RWPE2 (cell line): ENCODE measurements around the gene PWP1.

Experiments
- ATAC-seq: fragments of 200-7000 bp; cut with Tn5 transposase; 3 replicates; pipeline ENCODE4 v1.9.1; 2021; ENCODE audit warnings: low read depth
- DNase-seq: peaks from one replicate; pipeline ENCODE4 v3.0.0-alpha.2; 2020; ENCODE audit warnings: low spot score
- H3K27ac ChIP-seq: fragments of 450-650 bp; 2 replicates; pipeline ENCODE4 v1.5.1; 2017; ENCODE audit warnings: mild to moderate bottlenecking; ENCODE audit not compliant: poor library complexity, severe bottlenecking
- H3K27me3 ChIP-seq: fragments of 250-450 bp; sonication (Bioruptor Pico); 2 replicates; pipeline ENCODE4 v1.5.1; 2021; ENCODE audit warnings: mild to moderate bottlenecking, moderate library complexity; ENCODE audit not compliant: insufficient read depth, poor library complexity, severe bottlenecking
- H3K36me3 ChIP-seq: fragments of 250-450 bp; sonication (Bioruptor Pico); 2 replicates; pipeline ENCODE4 v1.5.1; 2020; ENCODE audit warnings: low read depth, mild to moderate bottlenecking, moderate library complexity
- H3K4me1 ChIP-seq: fragments of 250-450 bp; sonication (Bioruptor Pico); 2 replicates; pipeline ENCODE4 v1.5.1; 2021; ENCODE audit warnings: mild to moderate bottlenecking, moderate library complexity; ENCODE audit not compliant: insufficient read depth, poor library complexity, severe bottlenecking
- H3K4me3 ChIP-seq: fragments of 250-450 bp; sonication (Bioruptor Pico); 2 replicates; pipeline ENCODE4 v1.5.1; 2021; ENCODE audit warnings: mild to moderate bottlenecking, moderate library complexity; ENCODE audit not compliant: severe bottlenecking
- H3K9me3 ChIP-seq: fragments of 250-450 bp; sonication (Bioruptor Pico); 2 replicates; pipeline ENCODE4 v1.5.1; 2021; ENCODE audit warnings: mild to moderate bottlenecking, moderate library complexity; ENCODE audit not compliant: severe bottlenecking
- CTCF ChIP-seq: fragments of 450-650 bp; IDR thresholded peaks from one replicate; pipeline ENCODE4 v1.5.1; 2017; ENCODE audit warnings: mild to moderate bottlenecking, moderate library complexity; ENCODE audit not compliant: poor library complexity, severe bottlenecking

PWP1 gene

GRCh38 chr12:107660235-107660634, 25.4 kb upstream of the PWP1 start:
- Histone ChIP-seq H3K27ac (no peak overlapping the region), H3K36me3 (no peaks in the 10 kb centered on the region), H3K27me3 (no peaks in the 10 kb centered on the region), H3K9me3 (no peaks in the 10 kb centered on the region), H3K4me1 (no peaks in the 10 kb centered on the region), H3K4me3 (no peak overlapping the region)
- DNase-seq (no peak), ATAC-seq (no peak)
- TF ChIP-seq CTCF = no peak

- H3K4me3 ChIP-seq = no peak overlapping the region
- no peak overlapping the region for H3K27ac ChIP-seq
- no peak for ATAC-seq
- no peak for TF ChIP-seq CTCF
- H3K9me3 ChIP-seq = no peaks in the 10 kb centered on the region
- no peak for DNase-seq
- H3K36me3 ChIP-seq = no peaks in the 10 kb centered on the region
- no peaks in the 10 kb centered on the region for H3K4me1 ChIP-seq
- no peaks in the 10 kb centered on the region for H3K27me3 ChIP-seq
These were observed 24.7 kb upstream of the PWP1 start for GRCh38 chr12:107660861-107661415.

GRCh38 chr12:107661830-107662229, 23.8 kb upstream of the PWP1 start:
- no peak for TF ChIP-seq CTCF
- DNase-seq (no peak), ATAC-seq (no peak)
- Histone ChIP-seq H3K9me3 (no peaks in the 10 kb centered on the region), H3K36me3 (no peaks in the 10 kb centered on the region), H3K27me3 (no peaks in the 10 kb centered on the region), H3K4me1 (no peaks in the 10 kb centered on the region), H3K4me3 (no peak overlapping the region), H3K27ac (no peak overlapping the region)

GRCh38 chr12:107662484-107662883, 23.1 kb upstream of the PWP1 start:
- Histone ChIP-seq H3K4me1 (no peaks in the 10 kb centered on the region), H3K27me3 (no peaks in the 10 kb centered on the region), H3K4me3 (no peak overlapping the region), H3K36me3 (no peaks in the 10 kb centered on the region), H3K27ac (no peak overlapping the region), H3K9me3 (no peaks in the 10 kb centered on the region)
- DNase-seq = no peak
- no peak for TF ChIP-seq CTCF
- no peak for ATAC-seq

- no peak for TF ChIP-seq CTCF
- H3K4me1 ChIP-seq = no peaks in the 10 kb centered on the region
- no peak overlapping the region for H3K27ac ChIP-seq
- DNase-seq (no peak), ATAC-seq (no peak)
- H3K27me3 ChIP-seq = no peaks in the 10 kb centered on the region
- H3K4me3 ChIP-seq = no peak overlapping the region
- no peaks in the 10 kb centered on the region for H3K9me3 ChIP-seq
- H3K36me3 ChIP-seq = no peaks in the 10 kb centered on the region
These were observed 22.3 kb upstream of the PWP1 start for GRCh38 chr12:107663277-107663676.
